ENCODE results near the gene RHOJ.

RHOJ gene

GRCh38 chr14:63268771-63269170 is 64.5 kb downstream of the RHOJ start:
- no peak for TF ChIP-seq CTCF (conservative IDR thresholded peaks at IDR 0.05)
- no peak overlapping the region for H3K27ac ChIP-seq

- no peak for TF ChIP-seq CTCF (conservative IDR thresholded peaks at IDR 0.05)
- no peak overlapping the region for H3K27ac ChIP-seq
Observed at GRCh38 chr14:63269561-63270225, 65.5 kb downstream of the RHOJ start.

GRCh38 chr14:63273129-63273528 is 68.9 kb downstream of the RHOJ start:
- TF ChIP-seq CTCF (conservative IDR thresholded peaks at IDR 0.05) = no peak
- H3K27ac ChIP-seq = no peak overlapping the region

GRCh38 chr14:63273717-63274655 is 69.7 kb downstream of the RHOJ start:
- no peak for TF ChIP-seq CTCF (conservative IDR thresholded peaks at IDR 0.05)
- H3K27ac ChIP-seq = no peak overlapping the region

- TF ChIP-seq CTCF (conservative IDR thresholded peaks at IDR 0.05) = no peak
- H3K27ac ChIP-seq = no peak overlapping the region
Observed at GRCh38 chr14:63275611-63276010, 71.4 kb downstream of the RHOJ start.

GRCh38 chr14:63276016-63276415 is 71.8 kb downstream of the RHOJ start:
- TF ChIP-seq CTCF (conservative IDR thresholded peaks at IDR 0.05) = no peak

GRCh38 chr14:63276492-63277342 is 72.5 kb downstream of the RHOJ start:
- H3K27ac ChIP-seq = peak overlapping the region; percentile 38; the same call in 1 of the 2 replicates
- peak; percentile 83 for TF ChIP-seq CTCF (conservative IDR thresholded peaks at IDR 0.05)

More at GRCh38 chr14:63276016-63276415, 71.8 kb downstream of the RHOJ start:
- no peak overlapping the region for H3K27ac ChIP-seq
